HepG2 (cell line): ENCODE results near the gene GRIK2. TPM values are rescaled to one million over a fixed set of nuclear protein-coding genes. Genes with fewer than 3 reads are reported as not detected.

Experiments
- ATAC-seq: fragments of 200-7000 bp; cut with Tn5 transposase; 3 replicates; pipeline ENCODE4 v1.9.1; 2020; ENCODE audit warnings: mild to moderate bottlenecking, moderate library complexity
- BruUV-seq: library from RNA; stranded (reverse); fragments of 400-500 nt; replicated peaks from 2 replicates; lab custom pipeline; 2021; lab: Mats Ljungman, UMichigan
- CTCF ChIA-PET: fragments of 300-600 bp; formaldehyde crosslinking; extraction: SDS; loops from one replicate; lab custom pipeline; 2021; ENCODE audit warnings: low total read pairs, inconsistent platforms, low intra/inter-chr PET ratio; lab: Yijun Ruan, JAX
- POLR2A ChIA-PET: fragments of 350-600 bp; sonication (Branson Sonifier 250); formaldehyde crosslinking; loops from one replicate; lab custom pipeline; 2020; ENCODE audit warnings: antibody characterized with exemption, inconsistent platforms; lab: Yijun Ruan, JAX
- DNase-seq: peaks from one replicate; pipeline ENCODE4 v3.0.0-alpha.2; 2015; ENCODE audit warnings: low spot score
- FAIRE-seq: peaks from 3 replicates; lab custom pipeline; 2011; peaks lifted over from hg19 to GRCh38; lab: Jason Lieb, UNC
- H2AFZ ChIP-seq: one replicate; pipeline ENCODE4 v1.6.1; 2011; ENCODE audit warnings: low read length, inconsistent platforms
- H3K27ac ChIP-seq: fragments of 300-600 bp; 3 replicates; pipeline ENCODE4 v1.8.0; 2011; ENCODE audit warnings: mixed run types, mild to moderate bottlenecking, mixed read lengths, low read length, inconsistent platforms; ENCODE audit not compliant: insufficient read depth; ENCODE audit errors: extremely low read length
- H3K27me3 ChIP-seq, 2 experiments: fragments of 200-600 bp in 1 of 2; 2 replicates in 1 of 2; 3 replicates in 1 of 2; pipeline versions ENCODE4 v1.6.0 to v1.8.0; 2011; ENCODE audit warnings: low read length in 2 of 2, mild to moderate bottlenecking in 2 of 2, moderate library complexity in 2 of 2, inconsistent platforms in 1 of 2; ENCODE audit not compliant: insufficient read depth in 2 of 2, control insufficient read depth in 1 of 2
- H3K36me3 ChIP-seq, 2 experiments: fragments of 200-600 bp in 1 of 2; replicated peaks in 1 of 2; 2 replicates in 1 of 2; 3 replicates in 1 of 2; pipeline versions ENCODE4 v1.5.1 to v1.8.0; 2011; ENCODE audit warnings: low read length in 2 of 2, inconsistent platforms in 1 of 2; ENCODE audit not compliant: insufficient read depth in 2 of 2, control insufficient read depth in 1 of 2
- H3K4me1 ChIP-seq: 2 replicates; pipeline ENCODE4 v1.5.1; 2012; ENCODE audit warnings: low read length, inconsistent platforms; ENCODE audit not compliant: insufficient read depth
- H3K4me2 ChIP-seq: 2 replicates; pipeline ENCODE4 v1.6.0; 2011; ENCODE audit warnings: low read depth, low read length, inconsistent platforms
- H3K4me3 ChIP-seq, 3 experiments: fragments of 200-600 bp in 1 of 3; sonication (generic), shearing (Covaris generic) in 1 of 3; replicated peaks in 1 of 3; 2 replicates each; pipeline ENCODE4 v1.5.1; 2011 to 2016; ENCODE audit warnings: low read length in 3 of 3, inconsistent platforms in 2 of 3, low read depth in 2 of 3, mild to moderate bottlenecking in 2 of 3, control low read depth in 1 of 3, mixed read lengths in 1 of 3; ENCODE audit not compliant: insufficient read depth in 1 of 3
- H3K79me2 ChIP-seq: one replicate; pipeline ENCODE4 v1.6.1; 2011; ENCODE audit warnings: low read length, inconsistent platforms; ENCODE audit not compliant: insufficient read depth
- H3K9ac ChIP-seq: 2 replicates; pipeline ENCODE4 v1.6.0; 2011; ENCODE audit warnings: mild to moderate bottlenecking, low read depth, low read length, inconsistent platforms; ENCODE audit not compliant: insufficient read depth
- H3K9me3 ChIP-seq: 2 replicates; pipeline ENCODE4 v1.5.1; 2012; ENCODE audit warnings: mild to moderate bottlenecking, low read length
- H4K20me1 ChIP-seq: 2 replicates; pipeline ENCODE4 v1.6.0; 2011; ENCODE audit warnings: inconsistent platforms, mild to moderate bottlenecking, low read length, moderate library complexity; ENCODE audit not compliant: insufficient read depth
- ATAD3A ChIP-seq: sonication (generic); formaldehyde crosslinking; IDR thresholded peaks from 2 replicates; pipeline ENCODE4 v1.4.0; 2020; ENCODE audit warnings: missing genetic modification reagents
- CREB3 ChIP-seq: sonication (generic); formaldehyde crosslinking; IDR thresholded peaks from 2 replicates; pipeline ENCODE4 v1.5.0; 2020; ENCODE audit warnings: missing genetic modification reagents
- GMEB2 ChIP-seq: IDR thresholded peaks from 2 replicates; pipeline ENCODE4 v1.6.1; 2016; ENCODE audit warnings: missing biosample characterization, missing genetic modification reagents, low read depth
- HNF4A ChIP-seq: sonication (generic); formaldehyde crosslinking; IDR thresholded peaks from 2 replicates; pipeline ENCODE4 v1.4.0; 2020; ENCODE audit warnings: missing genetic modification reagents
- MEF2D ChIP-seq: sonication (generic); formaldehyde crosslinking; IDR thresholded peaks from 2 replicates; pipeline ENCODE4 v1.5.1; 2020; ENCODE audit warnings: mild to moderate bottlenecking, missing genetic modification reagents
- NFIB ChIP-seq: sonication (generic); formaldehyde crosslinking; IDR thresholded peaks from 2 replicates; pipeline ENCODE4 v1.9.0; 2021; ENCODE audit warnings: missing genetic modification reagents, mild to moderate bottlenecking, borderline replicate concordance
- RARA ChIP-seq: IDR thresholded peaks from 2 replicates; pipeline ENCODE4 v1.6.1; 2016; ENCODE audit warnings: missing genetic modification reagents, missing compliant biosample characterization
- RARG ChIP-seq: sonication (generic); formaldehyde crosslinking; IDR thresholded peaks from 2 replicates; pipeline ENCODE4 v1.4.0; 2020; ENCODE audit warnings: low read depth, mild to moderate bottlenecking, missing genetic modification reagents
- SIN3A ChIP-seq: IDR thresholded peaks from 2 replicates; pipeline ENCODE4 v1.6.1; 2011; ENCODE audit warnings: low read depth, mild to moderate bottlenecking, control low read depth, low read length, borderline replicate concordance
- SKI ChIP-seq: fragments of 450-650 bp; IDR thresholded peaks from one replicate; pipeline ENCODE4 v1.6.1; 2018; ENCODE audit warnings: mild to moderate bottlenecking; ENCODE audit not compliant: partially characterized antibody
- TERF1 ChIP-seq: sonication (generic); formaldehyde crosslinking; IDR thresholded peaks from 2 replicates; pipeline ENCODE4 v1.8.0; 2022; ENCODE audit warnings: mild to moderate bottlenecking, missing genetic modification reagents, moderate library complexity
- ZBTB4 ChIP-seq: sonication (generic); formaldehyde crosslinking; IDR thresholded peaks from 2 replicates; pipeline ENCODE4 v1.4.0; 2020; ENCODE audit warnings: missing genetic modification reagents, mild to moderate bottlenecking, borderline replicate concordance
- ZSCAN31 ChIP-seq: sonication (generic); formaldehyde crosslinking; IDR thresholded peaks from 2 replicates; pipeline ENCODE4 v1.5.0; 2020; ENCODE audit warnings: low read depth, mild to moderate bottlenecking, missing genetic modification reagents
- WGBS: methylation state at CpG from one replicate; pipeline ENCODE4 v1.1.6; 2017; ENCODE audit warnings: low lambda C conversion rate; 5-methylcytosine and 5-hydroxymethylcytosine counted together
- in situ Hi-C: cut with HindIII; loops from 2 replicates; pipeline ENCODE4 v1.10.0; 2017; ENCODE audit warnings: low pct_unique_long_range_greater_than_20kb; ENCODE audit not compliant: extremely low pct_ligation_motif_present
- intact Hi-C: fragments of 100-400 bp; cut with micrococcal nuclease; formaldehyde crosslinking; loops from one replicate; pipeline ENCODE4 v1.10.0; 2022; ENCODE audit not compliant: unreplicated experiment
- polyA plus RNA-seq, 8 experiments: library from polyadenylated mRNA; depleted of rRNA in 3 of 8; stranded (reverse) in 7 of 8; unstranded in 1 of 8; fragments of >200 nt; fragmentation: Illumina TruSeq in 4 of 8; extraction: Trizol in 4 of 8; gene quantifications; 2 replicates each; pipeline versions ENCODE4 v1.2.1 to v1.2.3, GENCODE V29; 2011 to 2016; ENCODE audit warnings: low read depth in 4 of 8, missing spikeins in 1 of 8, mixed read lengths in 1 of 8; ENCODE audit not compliant: insufficient read depth in 1 of 8
- total RNA-seq, 5 experiments: library from RNA; depleted of rRNA; stranded (reverse); fragments of >200 nt; fragmentation: Illumina TruSeq; extraction: Trizol; gene quantifications; 2 replicates each; pipeline ENCODE4 v1.2.3, GENCODE V29; 2016; ENCODE audit warnings: low read depth in 1 of 5

The GRIK2 gene
- total and polyA plus RNA-seq, 2 of the 13 experiments (the other 11 are each of a cell fraction or from before 2014, with no cell fraction given): not detected

- TF ChIP-seq TERF1 (CRISPR knock-in tag) (no peak), RARA (CRISPR knock-in tag) (no peak), HNF4A (CRISPR knock-in tag) (no peak), MEF2D (CRISPR knock-in tag) (no peak)
These were observed 275.1 kb downstream of the GRIK2 start (continued) for GRCh38 chr6:101668496-101669030.

- in situ Hi-C loops: no loop called here
- 1% methylated on average over 2 of the region's 2 CpGs for WGBS
- Histone ChIP-seq H3K4me1 (no peaks in the 10 kb centered on the region), H3K4me3 (no peak overlapping the region), H3K9ac (no peak overlapping the region), H4K20me1 (no peaks in the 10 kb centered on the region), H3K9me3 (no peaks in the 10 kb centered on the region), H3K27me3 (no peaks in the 10 kb centered on the region), H3K36me3 (no peaks in the 10 kb centered on the region), H3K79me2 (no peaks in the 10 kb centered on the region), H2AFZ (no peak overlapping the region), H3K4me2 (no peak overlapping the region), H3K27ac (no peak overlapping the region)
- no peak for ATAC-seq
- intact Hi-C loops: no loop called here
- ChIA-PET CTCF (no interaction called here), POLR2A (no interaction called here)
- BruUV-seq: no TSS peak
- no peak for DNase-seq
- no peak for FAIRE-seq
- TF ChIP-seq SKI (no peak), RARG (CRISPR knock-in tag) (no peak), ATAD3A (CRISPR knock-in tag) (no peak), NFIB (CRISPR knock-in tag) (no peak), SIN3A (no peak), ZSCAN31 (no peak), GMEB2 (CRISPR knock-in tag) (no peak), ZBTB4 (CRISPR knock-in tag) (no peak), CREB3 (CRISPR knock-in tag) (no peak)
These were observed 282.7 kb downstream of the GRIK2 start for GRCh38 chr6:101676187-101676586.
